ENCODE results near the gene PHEX. TPM values are rescaled to one million over a fixed set of nuclear protein-coding genes. Genes with fewer than 3 reads are reported as not detected.

The PHEX gene
- polyA plus RNA-seq, 1 donor from 2014 or later: 0.59 TPM

GRCh38 chrX:22087011-22087557 lies 55.0 kb downstream of the PHEX start:
- H3K9me2 ChIP-seq (ENCODE audit: insufficient read depth, low read length): no peaks in the 10 kb centered on the region
- H2AFZ ChIP-seq (ENCODE audit: low read depth, low read length): no peak overlapping the region
- no peak overlapping the region for H3K27ac ChIP-seq (ENCODE audit: low read length)
- TF ChIP-seq MXI1 (conservative IDR thresholded peaks at IDR 0.05; ENCODE audit: poor library complexity, severe bottlenecking): no peak
- TF ChIP-seq RAD21 (conservative IDR thresholded peaks at IDR 0.05): no peak
- TF ChIP-seq EZH2 (IDR thresholded peaks at IDR 0.05; ENCODE audit: borderline replicate concordance, insufficient read depth, low read length, poor library complexity, severe bottlenecking): no peak
- no peak for TF ChIP-seq CTCF (IDR thresholded peaks at IDR 0.05; ENCODE audit: poor library complexity, severe bottlenecking)
- TF ChIP-seq REST (IDR thresholded peaks at IDR 0.05; ENCODE audit: borderline replicate concordance): no peak
- no peak for TF ChIP-seq EP300 (conservative IDR thresholded peaks at IDR 0.05; ENCODE audit: poor library complexity, severe bottlenecking)
- H3K9ac ChIP-seq (ENCODE audit: low read length): no peak overlapping the region
- H3K4me3 ChIP-seq (ENCODE audit: low read length): no peak overlapping the region
- no peaks in the 10 kb centered on the region for H3F3A ChIP-seq (ENCODE audit: insufficient read depth, low read length, poor library complexity, severe bottlenecking)
- no peaks in the 10 kb centered on the region for H3K9me3 ChIP-seq (ENCODE audit: low read length)
- no peaks in the 10 kb centered on the region for H3K27me3 ChIP-seq (ENCODE audit: insufficient read depth, low read depth, low read length)
- no peaks in the 10 kb centered on the region for H3K36me3 ChIP-seq (ENCODE audit: insufficient read depth, low read length)
- no peak overlapping the region for H3K4me2 ChIP-seq (ENCODE audit: low read length)
- no peaks in the 10 kb centered on the region for H4K20me1 ChIP-seq (ENCODE audit: insufficient read depth)
- no peaks in the 10 kb centered on the region for H3K79me2 ChIP-seq (replicated peaks; ENCODE audit: insufficient read depth, low read length)

- Histone ChIP-seq H3K4me3 (ENCODE audit: low read length) (no peak overlapping the region), H2AFZ (ENCODE audit: low read depth, low read length) (no peak overlapping the region), H3K9me3 (ENCODE audit: low read length) (no peaks in the 10 kb centered on the region), H3K27me3 (ENCODE audit: insufficient read depth, low read depth, low read length) (no peaks in the 10 kb centered on the region), H3K79me2 (replicated peaks; ENCODE audit: insufficient read depth, low read length) (no peaks in the 10 kb centered on the region), H3F3A (ENCODE audit: insufficient read depth, low read length, poor library complexity, severe bottlenecking) (no peaks in the 10 kb centered on the region), H4K20me1 (ENCODE audit: insufficient read depth) (no peaks in the 10 kb centered on the region), H3K9ac (ENCODE audit: low read length) (no peak overlapping the region), H3K27ac (ENCODE audit: low read length) (no peak overlapping the region), H3K9me2 (ENCODE audit: insufficient read depth, low read length) (no peaks in the 10 kb centered on the region), H3K36me3 (ENCODE audit: insufficient read depth, low read length) (no peaks in the 10 kb centered on the region), H3K4me2 (ENCODE audit: low read length) (no peak overlapping the region)
- no peak for TF ChIP-seq EZH2 (IDR thresholded peaks at IDR 0.05; ENCODE audit: borderline replicate concordance, insufficient read depth, low read length, poor library complexity, severe bottlenecking)
Observed at GRCh38 chrX:22088326-22088725, 56.2 kb downstream of the PHEX start.

GRCh38 chrX:22090181-22090580 lies 58.1 kb downstream of the PHEX start:
- Histone ChIP-seq H3K27me3 (ENCODE audit: insufficient read depth, low read depth, low read length) (no peaks in the 10 kb centered on the region), H3K9me3 (ENCODE audit: low read length) (no peaks in the 10 kb centered on the region), H3F3A (ENCODE audit: insufficient read depth, low read length, poor library complexity, severe bottlenecking) (no peaks in the 10 kb centered on the region), H3K36me3 (ENCODE audit: insufficient read depth, low read length) (no peaks in the 10 kb centered on the region), H3K4me2 (ENCODE audit: low read length) (no peak overlapping the region), H3K9ac (ENCODE audit: low read length) (no peak overlapping the region), H3K27ac (ENCODE audit: low read length) (no peak overlapping the region), H3K9me2 (ENCODE audit: insufficient read depth, low read length) (no peaks in the 10 kb centered on the region), H3K4me3 (ENCODE audit: low read length) (no peak overlapping the region), H4K20me1 (ENCODE audit: insufficient read depth) (no peaks in the 10 kb centered on the region), H2AFZ (ENCODE audit: low read depth, low read length) (no peak overlapping the region), H3K79me2 (replicated peaks; ENCODE audit: insufficient read depth, low read length) (no peaks in the 10 kb centered on the region)
- no peak for TF ChIP-seq EZH2 (IDR thresholded peaks at IDR 0.05; ENCODE audit: borderline replicate concordance, insufficient read depth, low read length, poor library complexity, severe bottlenecking)
- TF ChIP-seq CTCF (IDR thresholded peaks at IDR 0.05; ENCODE audit: poor library complexity, severe bottlenecking): no peak
- no peak for TF ChIP-seq SMC3 (conservative IDR thresholded peaks at IDR 0.05; ENCODE audit: poor library complexity)
- no peak for TF ChIP-seq REST (IDR thresholded peaks at IDR 0.05; ENCODE audit: borderline replicate concordance)
- no peak for TF ChIP-seq RAD21 (conservative IDR thresholded peaks at IDR 0.05)
- no peak for TF ChIP-seq TAF1 (IDR thresholded peaks at IDR 0.05; ENCODE audit: low read depth)
- no peak for TF ChIP-seq EP300 (conservative IDR thresholded peaks at IDR 0.05; ENCODE audit: poor library complexity, severe bottlenecking)
- TF ChIP-seq MXI1 (conservative IDR thresholded peaks at IDR 0.05; ENCODE audit: poor library complexity, severe bottlenecking): no peak
- TF ChIP-seq POLR2AphosphoS5 (IDR thresholded peaks at IDR 0.05): no peak
